HepG2 (cell line): Measurements from ENCODE around the gene SPINDOC. TPM values are rescaled to one million over a fixed set of nuclear protein-coding genes. Genes with fewer than 3 reads are reported as not detected.

Experiments
- CAMTA2 ChIP-seq: sonication (generic); formaldehyde crosslinking; IDR thresholded peaks from 2 replicates; pipeline ENCODE4 v1.4.0; 2020; ENCODE audit warnings: mild to moderate bottlenecking, missing genetic modification reagents, borderline replicate concordance
- EZH2 ChIP-seq: conservative IDR thresholded peaks from 2 replicates; pipeline ENCODE4 v1.6.1; 2012; ENCODE audit warnings: mild to moderate bottlenecking, low read depth, low read length, moderate library complexity
- MYC ChIP-seq: sonication (generic); formaldehyde crosslinking; IDR thresholded peaks from 2 replicates; pipeline ENCODE4 v1.9.0; 2021; ENCODE audit warnings: missing genetic modification reagents, borderline replicate concordance
- RBFOX2 ChIP-seq: fragments of 200-400 bp; formaldehyde crosslinking; IDR thresholded peaks from 2 replicates; pipeline ENCODE4 v1.6.1; 2017; ENCODE audit warnings: low read depth, mild to moderate bottlenecking, low read length
- REST ChIP-seq, 2 experiments: IDR thresholded peaks; 2 replicates each; pipeline ENCODE4 v1.6.1; 2011 to 2012; ENCODE audit warnings: low read length in 2 of 2, borderline replicate concordance in 1 of 2, low read depth in 1 of 2, mild to moderate bottlenecking in 1 of 2, moderate library complexity in 1 of 2
- RXRA ChIP-seq: sonication (generic); formaldehyde crosslinking; IDR thresholded peaks from 2 replicates; pipeline ENCODE4 v1.5.1; 2020; ENCODE audit warnings: missing genetic modification reagents
- SOX6 ChIP-seq, 2 experiments: fragments of 450-650 bp in 1 of 2; sonication (generic) in 1 of 2; formaldehyde crosslinking in 1 of 2; IDR thresholded peaks; 2 replicates each; pipeline versions ENCODE4 v1.4.0 to v1.6.1; 2017 to 2020; ENCODE audit warnings: antibody characterized with exemption in 1 of 2, mild to moderate bottlenecking in 1 of 2, missing genetic modification reagents in 1 of 2
- SPEN ChIP-seq: sonication (generic); formaldehyde crosslinking; IDR thresholded peaks from 2 replicates; pipeline ENCODE4 v1.5.1; 2020; ENCODE audit warnings: low read depth, mild to moderate bottlenecking, missing genetic modification reagents
- TEF ChIP-seq: sonication (generic); formaldehyde crosslinking; IDR thresholded peaks from 2 replicates; pipeline ENCODE4 v1.5.0; 2020; ENCODE audit warnings: missing genetic modification reagents
- ZBTB42 ChIP-seq: sonication (generic); formaldehyde crosslinking; IDR thresholded peaks from 2 replicates; pipeline ENCODE4 v1.5.0; 2020; ENCODE audit warnings: mild to moderate bottlenecking, missing genetic modification reagents
- ZNF530 ChIP-seq: sonication (generic); formaldehyde crosslinking; IDR thresholded peaks from 2 replicates; pipeline ENCODE4 v1.5.0; 2020; ENCODE audit warnings: low read depth, mild to moderate bottlenecking, missing genetic modification reagents
- polyA plus RNA-seq, 8 experiments: library from polyadenylated mRNA; depleted of rRNA in 3 of 8; stranded (reverse) in 7 of 8; unstranded in 1 of 8; fragments of >200 nt; fragmentation: Illumina TruSeq in 4 of 8; extraction: Trizol in 4 of 8; gene quantifications; 2 replicates each; pipeline versions ENCODE4 v1.2.1 to v1.2.3, GENCODE V29; 2011 to 2016; ENCODE audit warnings: low read depth in 4 of 8, missing spikeins in 1 of 8, mixed read lengths in 1 of 8; ENCODE audit not compliant: insufficient read depth in 1 of 8
- total RNA-seq, 5 experiments: library from RNA; depleted of rRNA; stranded (reverse); fragments of >200 nt; fragmentation: Illumina TruSeq; extraction: Trizol; gene quantifications; 2 replicates each; pipeline ENCODE4 v1.2.3, GENCODE V29; 2016; ENCODE audit warnings: low read depth in 1 of 5
- TF ChIP-seq, protein P1 (sequence below): sonication (generic); formaldehyde crosslinking; IDR thresholded peaks from 2 replicates; pipeline ENCODE4 v1.4.0; 2020; ENCODE audit warnings: mild to moderate bottlenecking, missing genetic modification reagents
- TF ChIP-seq, protein P2 (sequence below): sonication (generic); formaldehyde crosslinking; IDR thresholded peaks from 2 replicates; pipeline ENCODE4 v1.4.0; 2020; ENCODE audit warnings: mild to moderate bottlenecking, missing genetic modification reagents
- TF ChIP-seq, protein P3 (sequence below): sonication (generic); formaldehyde crosslinking; IDR thresholded peaks from 2 replicates; pipeline ENCODE4 v1.4.0; 2020; ENCODE audit warnings: mild to moderate bottlenecking, missing genetic modification reagents

SPINDOC gene
- total and polyA plus RNA-seq, 2 of the 13 experiments (the other 11 are each of a cell fraction or from before 2014, with no cell fraction given) = 21.4 to 29.9 TPM

- TF ChIP-seq, protein P1, sequence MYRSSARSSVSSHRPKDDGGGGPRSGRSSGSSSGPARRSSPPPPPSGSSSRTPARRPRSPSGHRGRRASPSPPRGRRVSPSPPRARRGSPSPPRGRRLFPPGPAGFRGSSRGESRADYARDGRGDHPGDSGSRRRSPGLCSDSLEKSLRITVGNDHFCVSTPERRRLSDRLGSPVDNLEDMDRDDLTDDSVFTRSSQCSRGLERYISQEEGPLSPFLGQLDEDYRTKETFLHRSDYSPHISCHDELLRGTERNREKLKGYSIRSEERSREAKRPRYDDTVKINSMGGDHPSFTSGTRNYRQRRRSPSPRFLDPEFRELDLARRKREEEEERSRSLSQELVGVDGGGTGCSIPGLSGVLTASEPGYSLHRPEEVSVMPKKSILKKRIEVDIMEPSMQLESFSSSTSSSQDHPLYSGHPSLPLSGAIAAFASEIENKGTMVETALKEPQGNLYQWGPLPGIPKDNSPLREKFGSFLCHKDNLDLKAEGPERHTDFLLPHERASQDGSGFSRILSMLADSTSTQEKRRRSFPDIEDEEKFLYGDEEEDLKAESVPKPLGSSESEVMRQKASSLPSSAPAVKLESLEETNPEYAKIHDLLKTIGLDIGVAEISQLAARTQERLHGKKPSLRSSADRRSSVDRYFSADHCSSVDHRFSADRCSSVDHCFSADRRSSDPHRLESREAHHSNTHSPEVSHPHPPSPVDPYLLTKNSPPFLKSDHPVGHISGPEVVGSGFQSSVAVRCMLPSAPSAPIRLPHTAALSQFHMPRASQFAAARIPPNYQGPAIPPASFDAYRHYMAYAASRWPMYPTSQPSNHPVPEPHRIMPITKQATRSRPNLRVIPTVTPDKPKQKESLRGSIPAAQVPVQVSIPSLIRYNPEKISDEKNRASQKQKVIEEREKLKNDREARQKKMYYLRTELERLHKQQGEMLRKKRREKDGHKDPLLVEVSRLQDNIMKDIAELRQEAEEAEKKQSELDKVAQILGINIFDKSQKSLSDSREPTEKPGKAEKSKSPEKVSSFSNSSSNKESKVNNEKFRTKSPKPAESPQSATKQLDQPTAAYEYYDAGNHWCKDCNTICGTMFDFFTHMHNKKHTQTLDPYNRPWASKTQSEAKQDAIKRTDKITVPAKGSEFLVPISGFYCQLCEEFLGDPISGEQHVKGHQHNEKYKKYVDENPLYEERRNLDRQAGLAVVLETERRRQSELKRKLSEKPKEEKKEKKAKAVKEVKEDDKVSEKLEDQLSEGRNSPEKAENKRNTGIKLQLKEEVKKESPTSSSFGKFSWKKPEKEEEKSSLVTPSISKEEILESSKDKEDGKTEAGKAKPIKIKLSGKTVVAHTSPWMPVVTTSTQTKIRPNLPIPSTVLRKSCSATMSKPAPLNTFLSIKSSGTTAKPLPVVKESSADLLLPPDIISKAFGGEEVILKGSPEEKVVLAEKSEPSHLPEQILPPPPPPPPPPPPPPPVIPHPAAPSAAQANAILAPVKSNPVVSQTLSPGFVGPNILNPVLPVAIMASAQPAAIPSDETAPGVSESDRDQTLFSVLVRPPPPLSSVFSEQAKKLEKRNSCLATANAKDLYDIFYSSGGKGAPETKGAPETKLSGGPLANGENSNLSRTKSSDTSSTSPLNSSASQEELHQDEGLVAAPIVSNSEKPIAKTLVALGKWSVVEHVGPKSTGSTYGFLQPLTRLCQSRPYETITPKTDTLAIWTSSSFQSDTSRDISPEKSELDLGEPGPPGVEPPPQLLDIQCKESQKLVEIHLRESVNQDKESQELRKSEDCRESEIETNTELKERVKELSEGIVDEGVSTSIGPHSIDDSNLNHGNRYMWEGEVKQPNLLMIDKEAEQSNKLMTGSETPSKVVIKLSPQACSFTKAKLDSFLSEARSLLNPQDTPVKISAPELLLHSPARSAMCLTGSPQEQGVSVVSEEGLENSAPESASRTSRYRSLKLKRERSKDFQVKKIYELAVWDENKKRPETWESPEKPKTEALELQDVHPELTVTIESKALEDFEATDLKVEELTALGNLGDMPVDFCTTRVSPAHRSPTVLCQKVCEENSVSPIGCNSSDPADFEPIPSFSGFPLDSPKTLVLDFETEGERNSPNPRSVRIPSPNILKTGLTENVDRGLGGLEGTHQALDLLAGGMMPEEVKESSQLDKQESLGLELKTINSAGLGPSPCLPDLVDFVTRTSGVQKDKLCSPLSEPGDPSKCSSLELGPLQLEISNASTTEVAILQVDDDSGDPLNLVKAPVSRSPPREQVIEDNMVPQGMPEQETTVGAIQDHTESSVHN (CRISPR knock-in tag) = no peak
- TF ChIP-seq SOX6 (IDR thresholded peaks at IDR 0.05) (no peak), SOX6 (CRISPR knock-in tag; IDR thresholded peaks at IDR 0.05) (peak; percentile 35; the same call in 1 of the 2 replicates), ZBTB42 (no peak), TEF (no peak), ZNF530 (CRISPR knock-in tag) (no peak), RXRA (CRISPR knock-in tag) (0 out of 2 replicates have a peak, but pooled peaks have one; percentile 22), RBFOX2 (no peak), REST (IDR thresholded peaks at IDR 0.05; ENCODE audit: borderline replicate concordance in 1 of 2, low read depth in 1 of 2, low read length in 2 of 2) (no peak), EZH2 (no peak), SPEN (CRISPR knock-in tag) (no peak), CAMTA2 (CRISPR knock-in tag) (no peak), MYC (CRISPR knock-in tag) (peak; percentile 54; the same call in 1 of the 2 replicates)
- TF ChIP-seq, protein P2, sequence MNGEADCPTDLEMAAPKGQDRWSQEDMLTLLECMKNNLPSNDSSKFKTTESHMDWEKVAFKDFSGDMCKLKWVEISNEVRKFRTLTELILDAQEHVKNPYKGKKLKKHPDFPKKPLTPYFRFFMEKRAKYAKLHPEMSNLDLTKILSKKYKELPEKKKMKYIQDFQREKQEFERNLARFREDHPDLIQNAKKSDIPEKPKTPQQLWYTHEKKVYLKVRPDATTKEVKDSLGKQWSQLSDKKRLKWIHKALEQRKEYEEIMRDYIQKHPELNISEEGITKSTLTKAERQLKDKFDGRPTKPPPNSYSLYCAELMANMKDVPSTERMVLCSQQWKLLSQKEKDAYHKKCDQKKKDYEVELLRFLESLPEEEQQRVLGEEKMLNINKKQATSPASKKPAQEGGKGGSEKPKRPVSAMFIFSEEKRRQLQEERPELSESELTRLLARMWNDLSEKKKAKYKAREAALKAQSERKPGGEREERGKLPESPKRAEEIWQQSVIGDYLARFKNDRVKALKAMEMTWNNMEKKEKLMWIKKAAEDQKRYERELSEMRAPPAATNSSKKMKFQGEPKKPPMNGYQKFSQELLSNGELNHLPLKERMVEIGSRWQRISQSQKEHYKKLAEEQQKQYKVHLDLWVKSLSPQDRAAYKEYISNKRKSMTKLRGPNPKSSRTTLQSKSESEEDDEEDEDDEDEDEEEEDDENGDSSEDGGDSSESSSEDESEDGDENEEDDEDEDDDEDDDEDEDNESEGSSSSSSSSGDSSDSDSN = no peak
- TF ChIP-seq, protein P3, sequence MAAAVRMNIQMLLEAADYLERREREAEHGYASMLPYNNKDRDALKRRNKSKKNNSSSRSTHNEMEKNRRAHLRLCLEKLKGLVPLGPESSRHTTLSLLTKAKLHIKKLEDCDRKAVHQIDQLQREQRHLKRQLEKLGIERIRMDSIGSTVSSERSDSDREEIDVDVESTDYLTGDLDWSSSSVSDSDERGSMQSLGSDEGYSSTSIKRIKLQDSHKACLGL (CRISPR knock-in tag) = no peak
Observed at GRCh38 chr11:63862923-63863322, 49.7 kb downstream of the SPINDOC start (continued).
